GM21390 (cell line): ENCODE data around the gene SGTA.

Experiments
- ATAC-seq: cut with Tn5 transposase; IDR thresholded peaks from one replicate; pipeline ENCODE4 v1.9.1; 2021; ENCODE audit not compliant: unreplicated experiment

SGTA gene

GRCh38 chr19:2810141-2811091 is 27.3 kb upstream of the SGTA start:
- no peak for ATAC-seq

- no peak for ATAC-seq
Measured at GRCh38 chr19:2809387-2810140, 26.5 kb upstream of the SGTA start.

- ATAC-seq: no peak
Measured at GRCh38 chr19:2808129-2808941, 25.3 kb upstream of the SGTA start.

GRCh38 chr19:2807379-2808128 is 24.5 kb upstream of the SGTA start:
- ATAC-seq: no peak

GRCh38 chr19:2806736-2807378 is 23.8 kb upstream of the SGTA start:
- ATAC-seq: no peak

GRCh38 chr19:2805991-2806649 is 23.0 kb upstream of the SGTA start:
- ATAC-seq: no peak

GRCh38 chr19:2805261-2805900 is 22.3 kb upstream of the SGTA start:
- no peak for ATAC-seq

- ATAC-seq: no peak
Measured at GRCh38 chr19:2804156-2805004, 21.3 kb upstream of the SGTA start.

GRCh38 chr19:2803486-2804155 is 20.5 kb upstream of the SGTA start:
- no peak for ATAC-seq

- ATAC-seq: no peak
Measured at GRCh38 chr19:2802826-2803225, 19.8 kb upstream of the SGTA start.

GRCh38 chr19:2800506-2800905 is 17.4 kb upstream of the SGTA start:
- no peak for ATAC-seq

GRCh38 chr19:2799273-2800020 is 16.4 kb upstream of the SGTA start:
- no peak for ATAC-seq

- ATAC-seq: no peak
Measured at GRCh38 chr19:2798733-2799132, 15.7 kb upstream of the SGTA start.

GRCh38 chr19:2798158-2798685 is 15.1 kb upstream of the SGTA start:
- ATAC-seq: no peak

- no peak for ATAC-seq
Measured at GRCh38 chr19:2797280-2797679, 14.2 kb upstream of the SGTA start.

- ATAC-seq: no peak
Measured at GRCh38 chr19:2796659-2797266, 13.7 kb upstream of the SGTA start.
